HG03108 (cell line): Measurements from ENCODE around the gene CFI.

Experiments used
- ATAC-seq: cut with Tn5 transposase; IDR thresholded peaks from one replicate; pipeline ENCODE4 v1.9.1; 2021; ENCODE audit warnings: moderate library complexity; ENCODE audit not compliant: unreplicated experiment

Gene CFI

GRCh38 chr4:109733728-109734127 lies 68.1 kb downstream of the CFI start:
- no peak for ATAC-seq

GRCh38 chr4:109730619-109731545 lies 70.9 kb downstream of the CFI start:
- ATAC-seq: no peak

- ATAC-seq: peak; percentile 79
Observed at GRCh38 chr4:109729718-109730618, 71.8 kb downstream of the CFI start, which contains the start of gene PLA2G12A. TSS of gene PLA2G12A (minus strand) at chr4:109730070. CDS start at chr4:109729809, 261 bp downstream.

- no peak for ATAC-seq
Observed at GRCh38 chr4:109729117-109729717, 72.6 kb downstream of the CFI start.

- ATAC-seq: no peak
Observed at GRCh38 chr4:109728385-109728784, 73.4 kb downstream of the CFI start.

- no peak for ATAC-seq
Observed at GRCh38 chr4:109723110-109723509, 78.7 kb downstream of the CFI start.

GRCh38 chr4:109722357-109722756 lies 79.4 kb downstream of the CFI start:
- no peak for ATAC-seq

GRCh38 chr4:109721033-109721432 lies 80.8 kb downstream of the CFI start:
- no peak for ATAC-seq

- no peak for ATAC-seq
Observed at GRCh38 chr4:109719604-109720003, 82.2 kb downstream of the CFI start.

- ATAC-seq: no peak
Observed at GRCh38 chr4:109718759-109719158, 83.0 kb downstream of the CFI start.

GRCh38 chr4:109713500-109713899 lies 88.3 kb downstream of the CFI start:
- no peak for ATAC-seq

- ATAC-seq: peak; percentile 65
Observed at GRCh38 chr4:109708990-109709389, 92.8 kb downstream of the CFI start.

- no peak for ATAC-seq
Observed at GRCh38 chr4:109708435-109708834, 93.4 kb downstream of the CFI start.

- no peak for ATAC-seq
Observed at GRCh38 chr4:109703664-109704361, 98.0 kb downstream of the CFI start.

- ATAC-seq: peak; percentile 67
Observed at GRCh38 chr4:109702950-109703663, 98.7 kb downstream of the CFI start, which contains the start of gene CASP6. TSS of gene CASP6 (minus strand) at chr4:109703445. CDS start at chr4:109703395, 50 bp downstream.

- no peak for ATAC-seq
Observed at GRCh38 chr4:109701566-109702410, 100.0 kb downstream of the CFI start.

GRCh38 chr4:109699553-109700225 lies 102.1 kb downstream of the CFI start:
- ATAC-seq: no peak

GRCh38 chr4:109698656-109699055 lies 103.1 kb downstream of the CFI start:
- no peak for ATAC-seq
